Measurements from ENCODE around the gene KRTAP4-11. TPM values are rescaled to one million over a fixed set of nuclear protein-coding genes. Genes with fewer than 3 reads are reported as not detected.
"Not testable (repeated sequence)": the region's sequence is repeated elsewhere in the genome, so short reads cannot be mapped to it uniquely, and the experiment has no call there.

KRTAP4-11 gene
- total RNA-seq, 3 donors from 2014 or later (not counting 1 experiment from before 2014, with no cell fraction given), result not detected

GRCh38 chr17:41104386-41105038 is 13.7 kb downstream of the KRTAP4-11 start:
- intact Hi-C loops (cut with micrococcal nuclease); H3K4me3 Mint-ChIP-seq; H3K27me3 ChIP-seq (ENCODE audit: control insufficient read depth, insufficient read depth, low read length): not testable (repeated sequence)

DNA sequence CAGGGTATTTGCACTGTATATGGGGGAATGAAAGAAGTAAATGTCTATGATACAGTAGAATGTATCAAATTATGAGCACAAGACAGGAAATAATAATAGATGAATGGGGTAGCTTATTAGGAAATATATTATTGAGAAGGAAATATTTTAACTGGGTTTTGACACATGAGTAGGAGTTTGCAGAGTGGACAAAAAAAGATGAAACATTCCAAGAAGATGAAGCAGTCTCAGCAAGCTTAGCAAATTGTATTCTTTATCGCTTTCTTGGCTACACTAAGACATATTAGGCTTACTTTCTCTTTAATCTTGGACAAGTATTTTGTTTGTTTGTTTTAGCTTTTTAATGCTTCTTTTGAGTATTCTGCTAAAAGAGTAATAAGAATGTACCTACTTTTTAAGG is 14.3 kb downstream of the KRTAP4-11 start:
- H3K4me3 Mint-ChIP-seq, result no peak overlapping the region
- Histone ChIP-seq H3K4me1 (ENCODE audit: control insufficient read depth, insufficient read depth, low read length) (no peaks in the 10 kb centered on the region), H3K4me3 (ENCODE audit: low read length) (no peak overlapping the region), H3K9me3 (ENCODE audit: control insufficient read depth, insufficient read depth, low read length) (no peaks in the 10 kb centered on the region), H3K27ac (ENCODE audit: low read length) (no peak overlapping the region), H3K36me3 (ENCODE audit: control insufficient read depth, insufficient read depth, low read length) (no peaks in the 10 kb centered on the region), H3K27me3 (ENCODE audit: control insufficient read depth, insufficient read depth, low read length) (no peaks in the 10 kb centered on the region)
- H3K27me3 Mint-ChIP-seq (ENCODE audit: low read depth in 2 of 2), result peaks cover 7 to 47% of the 10 kb centered on the region in 2 donors
- H3K9me3 Mint-ChIP-seq, result no peaks in the 10 kb centered on the region
- no peak for ATAC-seq
- no CpG with 5 or more reads among the region's 1 CpG for WGBS (ENCODE audit: insufficient coverage)
- TF ChIP-seq CTCF (IDR thresholded peaks at IDR 0.05), result no peak
- intact Hi-C loops (cut with micrococcal nuclease), result no loop called here
- H3K27ac Mint-ChIP-seq, result no peak overlapping the region
- no peak for DNase-seq
- no peaks in the 10 kb centered on the region for H3K4me1 Mint-ChIP-seq
- no peaks in the 10 kb centered on the region for H3K36me3 Mint-ChIP-seq

More at GRCh38 chr17:41104386-41105038, 13.7 kb downstream of the KRTAP4-11 start:
- not testable (repeated sequence) for H3K4me3 ChIP-seq (ENCODE audit: low read length); H3K27ac Mint-ChIP-seq; H3K36me3 ChIP-seq (ENCODE audit: control insufficient read depth, insufficient read depth, low read length); H3K36me3 Mint-ChIP-seq; H3K9me3 ChIP-seq (ENCODE audit: control insufficient read depth, insufficient read depth, low read length); H3K4me1 Mint-ChIP-seq; H3K27ac ChIP-seq (ENCODE audit: low read length); H3K4me1 ChIP-seq (ENCODE audit: control insufficient read depth, insufficient read depth, low read length); DNase-seq; H3K9me3 Mint-ChIP-seq; ATAC-seq
- WGBS (ENCODE audit: insufficient coverage), result no CpG with 5 or more reads among the region's 2 CpGs
- H3K27me3 Mint-ChIP-seq (ENCODE audit: low read depth in 2 of 2), result peaks cover 7 to 46% of the 10 kb centered on the region in 2 donors

DNA sequence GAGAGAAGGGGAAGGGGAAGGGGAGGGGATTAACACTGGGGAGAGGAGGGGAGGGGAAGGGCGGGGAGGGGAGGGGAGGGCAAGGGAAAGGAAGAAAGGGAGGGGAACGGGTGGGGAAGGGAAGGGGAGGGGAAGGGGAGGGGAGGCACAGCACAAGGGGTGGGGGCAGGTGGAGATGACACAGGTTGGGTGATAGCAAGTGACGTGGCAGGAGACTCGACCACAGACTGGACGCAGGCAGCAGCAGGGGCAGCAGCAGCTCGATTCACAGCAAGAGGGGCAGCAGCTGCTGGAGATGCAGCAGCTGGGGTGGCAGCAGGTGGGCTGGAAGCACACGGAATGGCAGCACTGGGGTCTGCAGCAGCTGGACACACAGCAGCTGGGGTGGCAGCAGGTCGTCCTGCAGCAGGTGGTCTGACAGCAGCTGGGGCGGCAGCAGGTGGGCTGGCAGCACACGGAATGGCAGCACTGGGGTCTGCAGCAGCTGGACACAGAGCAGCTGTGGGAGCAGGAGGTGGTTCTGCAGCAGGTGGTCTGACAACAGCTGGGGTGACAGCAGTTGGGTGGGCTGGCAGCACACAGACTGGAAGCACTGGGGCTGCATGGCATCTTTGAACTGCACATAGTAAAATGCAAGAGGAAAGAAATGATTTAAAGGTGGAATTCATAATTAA is 16.4 kb downstream of the KRTAP4-11 start, which contains the start of gene KRTAP4-16:
KRTAP4-16 (minus strand) TSS at position 624 of the 674 bp plus-strand sequence; CDS start at position 624, 0 bp downstream.
- intact Hi-C loops (cut with micrococcal nuclease), result no loop called here
- no peaks in the 10 kb centered on the region for H3K4me1 Mint-ChIP-seq
- H3K4me3 ChIP-seq (ENCODE audit: low read length), result no peak within 1 kb of the TSS
- H3K4me1 ChIP-seq (ENCODE audit: control insufficient read depth, insufficient read depth, low read length), result no peaks in the 10 kb centered on the region
- WGBS (ENCODE audit: insufficient coverage), result 69% methylated on average over 10 of the region's 10 CpGs
- DNase-seq (no peak), ATAC-seq (no peak)
- H3K9me3 Mint-ChIP-seq, result no peaks in the 10 kb centered on the region
- no peak within 1 kb of the TSS for H3K27ac Mint-ChIP-seq
- no peaks in the 10 kb centered on the region for H3K36me3 Mint-ChIP-seq
- H3K36me3 ChIP-seq (ENCODE audit: control insufficient read depth, insufficient read depth, low read length), result no peaks in the 10 kb centered on the region
- H3K9me3 ChIP-seq (ENCODE audit: control insufficient read depth, insufficient read depth, low read length), result no peaks in the 10 kb centered on the region
- no peak within 1 kb of the TSS for H3K27ac ChIP-seq (ENCODE audit: low read length)
- peaks cover 19 to 51% of the 10 kb centered on the region in 2 donors for H3K27me3 Mint-ChIP-seq (ENCODE audit: low read depth in 2 of 2)
- H3K4me3 Mint-ChIP-seq, result no peak within 1 kb of the TSS
- no peak for TF ChIP-seq CTCF (IDR thresholded peaks at IDR 0.05)
- no peaks in the 10 kb centered on the region for H3K27me3 ChIP-seq (ENCODE audit: control insufficient read depth, insufficient read depth, low read length)

GRCh38 chr17:41099682-41100480 is 18.3 kb downstream of the KRTAP4-11 start:
- H3K4me1 Mint-ChIP-seq; H3K4me1 ChIP-seq (ENCODE audit: control insufficient read depth, insufficient read depth, low read length); H3K36me3 ChIP-seq (ENCODE audit: control insufficient read depth, insufficient read depth, low read length); ATAC-seq; H3K9me3 Mint-ChIP-seq; H3K27me3 ChIP-seq (ENCODE audit: control insufficient read depth, insufficient read depth, low read length); intact Hi-C loops (cut with micrococcal nuclease); H3K27ac Mint-ChIP-seq; H3K27ac ChIP-seq (ENCODE audit: low read length); H3K36me3 Mint-ChIP-seq; H3K9me3 ChIP-seq (ENCODE audit: control insufficient read depth, insufficient read depth, low read length); DNase-seq; H3K4me3 Mint-ChIP-seq; H3K4me3 ChIP-seq (ENCODE audit: low read length): not testable (repeated sequence)
- peaks cover 19 to 47% of the 10 kb centered on the region in 2 donors for H3K27me3 Mint-ChIP-seq (ENCODE audit: low read depth in 2 of 2)
- 10% methylated on average over 6 of the region's 7 CpGs for WGBS (ENCODE audit: insufficient coverage)
